ENCODE results near the gene TULP1.
A peak's percentile ranks its signal among the peaks of the same experiment; 100 is the strongest.

TULP1 gene

DNA sequence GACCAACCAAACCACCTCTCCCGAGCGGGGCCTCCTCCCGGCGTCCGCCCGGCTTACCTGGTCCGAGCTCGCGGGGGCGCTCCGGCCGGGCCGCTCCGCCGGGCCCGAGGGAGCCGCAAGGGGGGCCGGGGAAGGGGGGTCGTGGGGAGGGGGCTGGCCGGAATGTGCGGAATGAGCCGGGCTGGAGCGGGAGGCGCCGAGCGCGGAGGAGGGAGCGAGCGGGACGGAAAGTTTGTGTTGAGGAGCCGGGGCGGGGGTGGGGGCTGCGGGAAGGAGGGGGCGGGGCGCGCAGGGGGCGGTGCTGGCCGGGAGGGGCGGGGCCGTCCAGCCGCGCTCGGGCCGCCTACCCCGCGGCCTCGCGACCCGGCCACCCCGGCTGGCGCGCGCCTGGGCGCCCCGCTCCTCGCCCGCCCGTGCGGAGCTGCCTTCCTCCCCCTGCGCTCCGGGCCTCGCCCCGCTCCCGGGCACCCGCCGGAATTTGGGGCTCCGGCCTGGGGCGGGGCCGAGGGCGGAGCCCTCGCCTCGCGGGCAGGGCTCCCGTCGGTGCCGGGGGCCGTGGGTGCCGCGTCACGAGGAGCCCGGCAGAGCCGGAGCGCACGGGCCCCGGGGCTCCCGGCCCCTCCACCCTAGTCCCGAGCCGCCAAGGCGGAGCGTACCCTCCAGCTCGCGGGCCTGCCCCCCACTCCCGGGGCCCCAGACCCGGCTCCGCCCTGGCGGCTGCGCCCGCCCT is 15.7 kb downstream of the TULP1 start, which contains the start of gene TEAD3:
TEAD3 (minus strand) TSS at position 239 of the 730 bp plus-strand sequence.
- peak; percentile 97 for DNase-seq (ENCODE audit: low spot score)

DNA sequence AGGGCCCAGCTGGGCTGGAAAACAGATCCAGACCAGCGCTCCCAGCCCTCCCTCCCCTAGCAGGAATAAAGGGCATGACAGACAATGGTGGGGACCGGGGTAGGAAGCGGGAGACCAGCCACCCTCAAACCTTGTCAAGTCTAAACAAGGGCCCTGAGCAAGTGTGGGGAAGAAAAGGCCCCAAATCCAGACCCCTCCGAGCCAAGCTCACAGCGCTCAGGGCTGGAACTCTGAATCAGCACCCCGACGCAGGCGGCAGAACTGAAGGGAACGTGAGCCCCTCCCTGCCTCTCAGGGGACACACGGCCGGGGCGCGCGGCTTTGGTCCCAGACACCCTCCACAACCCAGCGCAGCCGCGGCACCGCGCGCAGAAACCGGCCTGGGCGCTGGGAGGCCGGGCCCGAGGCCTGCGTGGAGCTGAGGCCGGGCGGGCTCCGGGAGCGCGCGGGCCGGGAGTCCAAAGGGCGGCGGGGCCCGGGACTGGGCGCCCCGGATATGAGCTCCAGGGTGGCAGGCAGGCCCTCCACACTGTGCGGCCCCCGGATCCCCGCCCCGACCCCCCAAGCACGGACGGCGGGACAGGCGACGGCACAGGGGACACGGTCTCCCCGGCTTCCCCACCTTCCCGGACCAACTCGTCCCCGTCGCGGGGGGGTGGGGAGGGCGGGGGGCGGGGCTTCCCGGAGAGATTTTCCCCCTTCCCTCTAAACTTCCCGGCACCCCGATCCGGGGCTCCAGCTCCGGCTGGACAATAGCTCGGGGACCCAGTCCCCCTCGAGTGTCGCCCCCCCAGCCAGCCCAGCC is 16.5 kb downstream of the TULP1 start:
- peak; percentile 78 for DNase-seq (ENCODE audit: low spot score)

DNA sequence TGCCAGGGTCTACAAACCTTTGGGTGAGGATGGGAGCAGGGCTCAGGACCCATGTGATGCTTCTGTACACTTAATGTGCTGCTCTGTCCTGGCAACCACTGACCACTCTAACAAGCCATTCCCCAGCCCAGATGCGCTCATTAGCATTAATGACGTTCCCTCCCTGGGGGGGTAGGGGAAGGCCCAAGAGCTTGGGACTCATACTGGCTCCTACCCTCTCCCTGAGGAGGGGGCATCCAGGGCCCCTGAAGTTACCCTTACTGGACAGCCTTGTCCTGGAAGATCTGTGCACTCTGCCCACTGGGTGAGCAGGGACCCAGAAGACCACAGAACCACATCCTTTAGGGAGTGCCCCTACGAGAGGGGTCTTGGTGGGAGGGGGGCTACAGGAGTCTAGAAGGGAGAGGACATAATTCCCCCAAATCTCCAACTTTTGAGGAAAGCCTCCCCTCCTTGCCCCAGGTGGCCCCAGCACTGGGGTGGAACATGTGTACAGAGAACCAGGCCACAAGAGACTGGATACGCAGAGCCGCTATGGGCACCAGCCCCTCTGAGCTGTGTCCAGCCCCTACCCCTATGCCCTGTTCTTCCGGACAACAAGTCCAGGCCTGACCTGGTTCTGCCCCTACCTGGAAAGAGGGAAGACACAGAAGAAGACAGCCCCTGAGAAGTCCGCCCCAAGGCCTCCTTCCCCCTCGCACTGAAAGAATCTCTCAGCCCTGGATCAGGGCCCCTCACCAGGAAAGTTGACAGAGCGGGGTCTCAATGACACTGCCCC is 17.2 kb downstream of the TULP1 start:
- DNase-seq (ENCODE audit: low spot score): no peak

DNA sequence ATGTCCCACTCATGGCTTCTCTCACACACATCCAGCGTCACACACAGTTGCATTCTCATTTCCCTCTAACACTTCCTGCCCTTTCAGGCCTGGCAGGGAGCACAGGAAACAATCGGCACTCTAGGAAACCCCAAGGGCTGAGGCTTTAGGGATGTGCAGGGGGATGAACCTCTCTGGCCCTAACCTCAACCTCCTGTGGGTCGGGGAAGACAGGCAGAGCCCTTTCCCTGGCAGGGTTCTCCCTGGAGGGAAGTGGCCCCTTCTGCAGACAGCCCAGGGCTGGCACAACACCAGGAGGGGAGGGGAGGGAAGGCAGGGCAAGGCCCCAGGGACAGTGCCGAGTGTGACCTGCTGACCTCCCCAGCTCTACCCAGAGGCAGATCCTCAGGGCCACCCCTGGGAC is 18.5 kb downstream of the TULP1 start:
- peak; percentile 50 for DNase-seq (ENCODE audit: low spot score)

DNA sequence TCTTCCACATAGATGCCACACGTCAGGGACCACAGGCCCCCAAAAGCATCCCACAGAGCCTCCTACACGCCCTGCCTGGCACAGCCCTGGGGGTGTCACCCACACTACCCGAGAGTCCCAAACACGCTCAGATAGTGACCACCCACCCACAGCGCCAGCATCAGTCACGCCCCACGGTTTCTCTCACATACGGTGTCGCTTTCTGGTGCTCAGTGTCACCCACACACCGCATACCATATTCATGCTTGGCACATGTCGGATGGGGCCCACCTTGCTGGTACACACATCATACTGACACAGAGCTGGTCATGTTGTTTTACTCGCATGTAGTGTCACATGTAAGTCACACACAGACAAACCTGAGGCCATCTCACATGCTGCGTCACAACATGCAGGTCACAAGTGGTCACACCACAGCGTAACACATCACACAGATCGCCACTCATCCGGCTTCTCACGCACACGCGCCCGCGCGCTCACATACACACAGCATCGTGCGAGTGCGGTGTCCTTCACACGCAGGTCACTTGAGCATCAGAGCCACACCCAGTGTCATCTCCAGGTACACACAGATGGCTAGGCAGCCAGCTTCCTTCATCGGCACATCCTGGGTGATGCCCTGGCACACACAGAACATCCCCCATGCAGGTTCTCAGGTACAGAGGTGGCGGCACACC is 19.3 kb downstream of the TULP1 start:
- no peak for DNase-seq (ENCODE audit: low spot score)

DNA sequence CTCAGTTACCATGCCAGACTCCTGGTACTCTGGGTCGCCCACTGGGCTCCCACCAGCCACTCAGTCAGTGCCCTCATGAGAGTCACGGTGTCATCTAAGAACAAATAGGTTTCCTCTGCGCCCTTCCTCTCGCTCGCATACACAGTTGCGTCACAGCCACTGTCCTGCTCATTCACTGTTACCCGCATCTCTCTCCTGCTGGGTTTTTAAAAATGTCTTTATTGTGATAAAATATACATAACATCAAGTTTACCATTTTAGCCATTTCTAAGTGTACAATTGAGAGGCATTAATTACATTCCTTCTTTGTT is 19.8 kb downstream of the TULP1 start:
- DNase-seq (ENCODE audit: low spot score): no peak

DNA sequence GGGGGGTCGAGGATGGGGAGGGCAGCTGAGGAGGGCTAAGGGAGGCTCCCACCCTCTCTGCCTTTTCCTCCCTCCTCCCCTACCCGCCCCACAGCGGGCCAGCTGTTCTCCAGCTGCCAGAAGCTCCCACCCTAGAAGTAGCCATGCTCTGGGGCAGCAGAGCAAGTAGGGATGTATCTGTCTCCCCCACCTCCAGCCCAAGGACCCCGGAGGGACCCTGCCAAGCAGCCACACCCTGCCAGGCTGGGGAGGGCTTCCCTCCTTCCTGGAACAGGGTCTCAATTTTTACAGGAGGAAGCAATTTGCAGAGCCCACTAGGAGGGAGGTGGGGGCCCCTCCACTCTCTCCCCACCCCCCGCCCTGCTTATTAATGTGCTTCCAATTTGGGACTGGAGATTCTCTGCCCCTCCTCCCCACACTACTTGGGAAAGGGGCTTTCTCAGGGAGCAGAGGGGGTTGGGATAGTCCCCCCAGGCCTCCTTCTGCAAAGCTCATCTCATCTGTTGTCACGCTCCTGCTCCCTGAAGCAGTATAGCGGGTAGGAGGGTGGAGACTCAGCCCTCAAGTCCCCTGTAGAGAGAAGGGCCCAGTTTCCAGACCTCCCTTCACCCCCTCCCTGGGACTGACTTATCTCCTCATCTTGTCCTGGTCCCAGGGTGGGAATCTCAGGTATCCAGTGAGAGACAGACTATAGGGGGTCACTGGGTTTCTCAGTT is 20.3 kb downstream of the TULP1 start:
- DNase-seq (ENCODE audit: low spot score): no peak

DNA sequence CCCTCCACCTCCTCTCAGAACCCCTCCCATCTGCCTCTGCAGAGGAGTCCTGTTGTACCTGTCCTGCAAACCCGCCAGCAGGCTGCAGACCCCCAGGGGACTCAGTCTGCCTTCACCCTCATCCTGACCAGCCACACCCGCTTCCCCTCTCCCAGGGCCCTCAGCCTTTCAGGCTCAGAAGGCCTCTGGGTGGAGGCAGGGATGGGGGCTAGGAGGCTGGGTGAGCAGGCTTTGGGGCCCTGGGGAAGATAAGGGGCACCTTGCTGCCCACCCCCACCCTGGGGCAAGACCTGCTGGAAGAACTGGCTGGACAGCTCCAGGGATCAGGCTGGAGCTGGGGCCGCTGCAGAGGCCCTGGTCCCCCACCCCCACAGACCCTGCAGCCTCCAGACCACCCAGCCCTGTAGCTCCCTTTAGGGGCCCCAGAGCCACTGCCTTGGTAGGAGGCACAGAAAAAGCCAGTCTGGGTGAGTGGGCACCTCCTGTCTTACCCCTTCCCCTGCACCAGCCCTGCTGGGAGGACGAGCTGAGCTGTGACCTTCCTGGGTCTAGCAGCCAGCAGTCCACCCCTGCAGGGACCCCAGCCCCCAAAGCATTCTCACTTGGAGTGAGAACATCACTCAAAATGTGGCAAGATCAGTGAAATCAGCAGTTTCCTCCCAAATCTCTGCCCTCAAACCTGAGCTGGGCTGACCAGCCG is 21.0 kb downstream of the TULP1 start:
- DNase-seq (ENCODE audit: low spot score): no peak

DNA sequence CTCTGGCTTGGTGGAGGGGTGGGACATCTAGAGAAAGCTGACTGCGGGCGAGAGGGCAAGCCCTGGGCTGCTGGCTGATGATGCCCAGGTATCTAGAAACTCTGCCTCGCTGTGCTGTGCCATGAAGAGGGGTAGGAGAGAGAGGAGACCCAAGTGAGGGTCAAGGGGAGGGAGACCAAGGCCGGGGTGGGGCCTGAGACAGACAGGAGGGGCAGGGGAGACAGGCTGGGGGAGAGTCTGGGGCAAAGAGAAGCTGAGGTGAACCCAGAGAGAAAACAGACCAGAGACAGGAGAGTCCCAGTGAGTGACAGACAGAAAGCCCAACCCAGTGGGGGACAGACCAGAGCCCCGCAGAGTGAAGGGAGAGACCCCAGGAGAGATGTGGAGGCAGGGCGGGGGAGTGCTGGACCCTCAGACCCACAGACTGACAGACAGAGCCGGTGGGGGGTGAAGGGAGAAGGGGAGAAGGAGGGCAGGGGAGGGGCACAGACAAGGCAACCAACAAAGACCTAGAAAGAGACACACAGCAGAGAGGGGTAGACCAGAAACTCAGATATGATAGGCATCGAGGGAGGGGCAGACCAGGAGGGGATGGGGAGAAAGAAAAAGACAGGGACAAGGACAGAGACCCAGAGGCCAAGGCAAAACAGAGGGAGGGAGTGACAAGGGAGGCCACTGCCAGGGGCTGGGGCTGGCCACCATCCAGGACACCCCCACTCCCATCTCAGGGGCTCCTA is 21.7 kb downstream of the TULP1 start:
- DNase-seq (ENCODE audit: low spot score): no peak

DNA sequence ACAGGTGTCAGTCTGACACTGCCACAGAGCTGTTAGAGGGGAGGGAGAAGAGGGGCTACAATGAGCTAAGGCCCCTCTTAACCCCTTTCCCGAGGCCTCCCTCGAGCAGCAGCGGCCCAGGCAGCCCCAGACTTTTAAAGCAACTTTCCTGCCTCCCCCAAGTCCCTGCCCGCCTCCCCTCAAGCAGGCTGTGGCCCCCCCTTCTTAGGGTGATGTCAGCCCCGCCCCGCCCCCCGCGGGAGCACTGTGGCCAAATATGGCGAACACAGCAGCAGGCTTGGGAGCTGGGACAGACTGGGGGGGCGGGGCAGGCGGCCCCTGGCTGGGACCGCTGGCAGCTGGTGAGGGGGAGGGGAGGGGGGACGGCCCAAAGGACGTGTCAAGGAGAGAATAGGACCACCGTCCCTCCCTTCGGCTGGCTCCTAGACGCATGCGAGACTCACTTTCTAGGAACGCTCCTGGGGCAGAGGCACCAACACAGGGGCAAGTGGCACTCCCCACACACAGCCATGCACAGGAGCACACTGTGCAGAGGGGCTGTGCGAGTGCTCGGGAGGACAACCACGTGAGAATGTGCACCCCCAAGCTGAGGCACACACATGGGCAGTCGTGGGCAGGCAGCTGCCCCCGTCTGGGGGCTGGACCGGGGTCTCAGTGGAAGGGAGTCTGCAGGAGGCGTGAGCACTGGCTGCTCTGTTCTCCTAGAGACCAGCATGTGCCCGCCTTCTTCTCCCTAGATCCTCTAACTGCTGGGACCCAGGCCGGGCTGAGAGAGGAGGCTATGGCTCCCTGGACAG is 22.5 kb downstream of the TULP1 start:
- DNase-seq (ENCODE audit: low spot score): peak; percentile 81

DNA sequence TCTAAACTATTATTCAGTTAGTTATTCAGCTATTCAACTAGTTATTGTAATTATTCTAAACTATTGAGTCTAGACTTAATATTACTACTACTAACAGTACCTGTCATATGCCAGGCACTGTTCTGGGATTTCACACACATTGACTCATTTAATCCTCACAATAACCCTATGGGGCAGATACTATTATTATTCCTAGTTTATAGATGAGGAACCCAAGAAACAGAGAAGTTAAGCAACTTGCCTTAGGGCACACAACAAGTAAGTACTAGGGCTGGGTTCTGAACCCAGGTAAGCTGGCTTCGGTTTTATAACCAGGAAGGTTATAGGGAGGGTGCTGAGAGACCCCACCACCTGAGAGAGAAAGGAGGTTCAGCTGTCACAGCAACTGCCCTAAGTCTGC is 23.6 kb downstream of the TULP1 start:
- no peak for DNase-seq (ENCODE audit: low spot score)

DNA sequence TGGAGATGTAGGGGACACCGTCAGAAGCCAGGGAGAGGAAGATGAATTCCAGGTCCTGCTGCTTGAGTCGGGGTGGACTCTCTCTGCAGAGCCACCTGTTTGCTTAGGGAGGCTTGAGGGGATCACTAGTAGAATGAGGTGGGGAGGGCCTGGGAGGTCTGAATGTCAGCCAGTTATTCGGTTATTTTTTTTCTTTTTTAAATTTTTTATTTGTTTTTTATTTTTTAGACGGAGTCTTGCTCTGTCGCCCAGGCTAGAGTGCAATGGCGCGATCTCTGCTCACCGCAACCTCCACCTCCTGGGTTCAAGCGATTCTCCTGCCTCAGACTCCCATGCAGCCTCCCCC is 24.2 kb downstream of the TULP1 start:
- DNase-seq (ENCODE audit: low spot score): no peak

DNA sequence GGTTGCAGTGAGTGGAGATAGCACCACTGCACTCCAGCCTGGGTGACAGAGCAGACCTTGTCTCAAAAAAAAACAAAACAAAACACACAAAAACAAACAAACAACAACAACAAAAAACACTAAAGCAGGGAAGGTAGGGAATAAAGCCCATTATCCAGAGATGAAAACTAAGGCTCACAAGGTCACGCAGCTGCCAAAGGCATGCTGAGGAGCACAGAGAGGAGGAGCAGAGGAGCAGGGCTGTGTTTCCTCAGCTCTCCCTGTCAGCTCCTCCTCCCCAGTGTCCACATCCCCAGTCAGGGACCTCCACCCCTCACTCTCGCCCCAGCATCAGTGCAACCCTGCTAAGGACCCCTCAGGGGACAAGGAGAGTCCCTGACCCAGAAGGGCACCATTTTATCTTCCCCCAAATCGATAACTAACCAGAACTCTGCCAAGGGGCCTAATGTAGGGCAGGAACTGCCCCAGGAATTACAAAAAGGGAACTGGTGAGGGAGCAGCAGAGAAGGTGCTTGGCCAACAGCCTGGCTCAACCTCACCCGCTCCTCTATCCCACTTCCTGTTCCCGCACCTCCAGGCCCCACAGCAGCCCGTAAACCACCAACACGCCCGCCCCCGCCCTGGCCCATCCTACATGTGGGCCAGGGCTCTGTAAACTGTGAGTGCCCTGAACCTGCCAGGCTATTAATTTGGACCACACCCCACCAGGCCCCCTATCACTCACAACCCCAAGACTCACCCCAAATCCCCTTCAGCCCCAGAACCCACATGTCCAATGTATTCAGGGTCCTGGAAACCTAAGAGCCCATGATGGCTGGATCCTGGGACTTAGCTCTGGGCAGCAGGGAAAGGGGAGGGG is 24.8 kb downstream of the TULP1 start:
- peak; percentile 61 for DNase-seq (ENCODE audit: low spot score)

DNA sequence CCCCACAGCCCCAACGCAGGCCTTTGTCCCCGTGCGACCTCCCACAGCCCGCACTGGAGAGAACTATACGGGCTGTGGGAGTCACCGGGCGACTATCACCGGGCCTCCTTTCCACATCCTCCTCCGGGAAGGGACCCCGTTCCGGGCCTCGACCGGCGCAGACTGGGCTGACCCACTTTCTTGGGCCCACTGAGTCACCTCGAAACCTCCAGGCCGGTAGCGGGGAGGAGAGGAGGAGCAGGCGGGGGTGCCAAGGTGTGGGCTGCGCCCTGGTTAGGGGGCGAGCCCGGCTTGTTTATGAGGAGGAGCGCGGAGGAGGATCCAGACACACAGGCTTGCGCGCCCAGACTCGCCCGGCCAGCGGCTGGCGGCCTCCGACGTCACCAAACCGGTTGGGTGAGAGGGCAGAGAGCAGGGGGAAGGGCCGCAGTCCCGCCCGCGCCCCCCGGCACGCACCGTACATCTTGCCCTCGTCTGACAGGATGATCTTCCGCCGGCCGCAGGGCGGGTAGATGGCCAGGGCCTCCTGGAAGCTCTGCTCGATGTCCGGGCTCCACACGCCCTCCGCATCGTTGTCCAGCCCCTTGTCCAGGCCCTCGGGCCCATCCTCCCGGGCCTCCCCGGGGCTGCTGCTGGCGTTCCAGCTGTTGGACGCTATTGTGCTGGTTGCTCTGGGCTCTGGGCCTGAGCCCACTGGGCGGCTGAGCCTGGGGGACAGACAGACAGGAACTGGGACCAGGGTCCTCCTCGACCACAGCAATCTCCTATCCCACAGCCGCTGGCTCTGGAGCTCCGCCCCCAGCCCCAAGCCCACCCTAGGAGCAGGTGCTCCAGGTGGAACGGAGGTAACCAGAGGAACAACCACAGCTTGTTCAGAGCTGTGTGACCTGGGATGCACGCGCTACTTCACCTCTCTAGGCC is 26.4 kb downstream of the TULP1 start:
- DNase-seq (ENCODE audit: low spot score): no peak

DNA sequence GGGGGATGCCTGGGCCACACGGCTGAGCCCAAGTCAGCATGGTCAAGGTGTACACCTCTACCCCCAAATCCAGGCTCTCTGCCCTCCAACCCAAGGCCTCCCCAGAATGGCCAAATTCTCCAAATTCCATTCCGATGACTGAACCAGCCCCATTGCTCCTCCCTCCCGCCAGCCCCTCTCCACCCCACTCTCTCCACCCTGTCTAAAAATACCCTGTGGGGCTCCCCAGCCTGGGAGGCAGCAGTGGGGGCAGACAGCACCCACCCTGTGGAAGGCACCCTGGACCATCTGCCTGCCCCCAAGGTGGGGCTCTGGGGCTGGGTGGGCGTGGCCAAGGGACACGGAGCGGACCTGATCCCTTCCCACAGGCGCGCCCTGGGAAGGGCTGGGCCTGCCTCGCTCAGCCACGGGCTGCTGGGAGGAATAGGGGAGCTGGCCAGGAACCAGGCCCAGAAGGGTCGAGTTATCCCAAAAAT is 27.3 kb downstream of the TULP1 start:
- DNase-seq (ENCODE audit: low spot score): peak; percentile 86

DNA sequence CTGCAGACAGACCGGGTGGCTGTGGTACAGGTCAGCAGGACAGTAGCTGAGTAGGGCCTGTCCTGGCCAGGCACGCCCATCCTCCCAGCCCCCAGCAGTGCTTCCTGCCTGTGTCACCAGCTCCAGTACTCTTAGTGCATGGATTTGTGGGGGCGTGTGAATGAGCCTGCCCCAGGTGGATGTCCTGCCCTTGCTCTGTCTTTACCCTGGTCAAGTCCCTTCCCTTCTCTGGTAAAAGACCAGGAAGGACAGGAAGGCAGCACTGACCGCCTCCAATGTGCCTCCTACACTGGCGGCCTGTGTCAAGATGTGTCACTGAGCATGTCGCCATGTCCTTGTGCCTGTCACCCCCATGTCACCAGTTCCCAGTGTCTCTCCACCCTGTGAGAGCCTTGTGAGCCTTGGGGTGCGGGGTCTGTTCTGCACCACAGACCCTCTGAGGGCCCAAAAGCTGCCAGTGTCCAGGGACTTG is 27.7 kb downstream of the TULP1 start:
- peak; percentile 59 for DNase-seq (ENCODE audit: low spot score)

Data from AG08396 (cell line).